ENCODE data around the gene HEXIM2.

Gene HEXIM2

DNA sequence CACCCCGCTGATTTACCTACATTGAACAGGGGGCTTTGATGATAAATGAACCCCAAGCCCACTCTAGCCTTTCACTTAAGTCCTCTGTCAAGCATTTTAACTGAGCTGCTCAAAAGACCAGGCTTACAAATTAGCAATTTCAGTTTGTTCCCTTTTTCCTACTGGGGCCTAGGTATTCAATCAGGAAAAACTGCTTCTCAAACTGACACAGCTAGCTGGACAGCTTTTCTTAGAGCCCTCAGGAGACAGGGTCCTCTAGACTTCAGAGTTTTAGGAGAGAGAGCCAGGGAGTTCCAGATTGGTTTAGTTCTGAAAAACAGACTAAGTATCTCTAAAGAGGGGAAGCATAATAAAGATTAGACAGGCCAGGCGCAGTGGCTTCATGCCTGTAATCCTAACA is 6.2 kb upstream of the HEXIM2 start:
- Histone ChIP-seq H3K4me3 (ENCODE audit: low read length in 2 of 2) (no peak overlapping the region), H3K27ac (ENCODE audit: low read length) (no peak overlapping the region), H3K9me3 (ENCODE audit: control insufficient read depth in 2 of 2, low read length in 2 of 2) (no peaks in the 10 kb centered on the region), H3K27me3 (ENCODE audit: control insufficient read depth in 1 of 2, insufficient read depth in 2 of 2, low read length in 2 of 2) (no peaks in the 10 kb centered on the region), H3K9ac (ENCODE audit: low read length in 2 of 2) (peak overlapping the region in 1 of 2 donors; percentile 21), H3K4me1 (ENCODE audit: control insufficient read depth, insufficient read depth, low read length) (peaks cover 28% of the 10 kb centered on the region), H3K36me3 (ENCODE audit: control insufficient read depth in 2 of 2, insufficient read depth in 2 of 2, low read length in 2 of 2) (no peaks in the 10 kb centered on the region)

DNA sequence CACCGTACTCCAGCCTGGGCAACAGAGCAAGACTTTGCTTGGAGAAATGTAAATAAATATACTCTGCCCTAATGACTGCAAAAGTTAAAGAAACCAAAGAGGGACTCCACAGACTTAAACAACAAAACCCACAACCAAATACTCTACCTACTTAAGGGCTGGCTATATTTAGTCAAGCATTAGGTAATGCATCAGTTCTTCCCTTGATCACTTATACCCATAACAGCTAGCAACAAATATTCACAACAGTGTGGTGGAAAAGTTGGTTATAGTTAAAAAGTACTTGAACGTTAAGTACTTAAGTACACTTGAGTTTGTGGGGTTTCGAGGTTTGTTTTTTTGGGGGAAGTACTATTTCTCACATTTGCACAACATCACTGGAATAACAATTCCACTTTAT is 5.4 kb upstream of the HEXIM2 start:
- Histone ChIP-seq H3K27me3 (ENCODE audit: control insufficient read depth in 1 of 2, insufficient read depth in 2 of 2, low read length in 2 of 2) (no peaks in the 10 kb centered on the region), H3K27ac (ENCODE audit: low read length) (no peak overlapping the region), H3K9ac (ENCODE audit: low read length in 2 of 2) (no peak overlapping the region), H3K9me3 (ENCODE audit: control insufficient read depth in 2 of 2, low read length in 2 of 2) (no peaks in the 10 kb centered on the region), H3K4me1 (ENCODE audit: control insufficient read depth, insufficient read depth, low read length) (peaks cover 25% of the 10 kb centered on the region), H3K4me3 (ENCODE audit: low read length in 2 of 2) (no peak overlapping the region), H3K36me3 (ENCODE audit: control insufficient read depth in 2 of 2, insufficient read depth in 2 of 2, low read length in 2 of 2) (no peaks in the 10 kb centered on the region)

- Histone ChIP-seq H3K27me3 (ENCODE audit: control insufficient read depth in 1 of 2, insufficient read depth in 2 of 2, low read length in 2 of 2) (no peaks in the 10 kb centered on the region), H3K4me3 (ENCODE audit: low read length in 2 of 2) (peak overlapping the region; percentile 85 to 98)
These were observed 1.0 kb upstream of the HEXIM2 start for GRCh38 chr17:45160447-45161287.

GRCh38 chr17:45162025-45162687 is 481 bp downstream of the HEXIM2 start:
- Histone ChIP-seq H3K27ac (ENCODE audit: low read length) (peak overlapping the region; percentile 62), H3K4me1 (ENCODE audit: control insufficient read depth, insufficient read depth, low read length) (peaks cover 27% of the 10 kb centered on the region), H3K36me3 (ENCODE audit: control insufficient read depth in 2 of 2, insufficient read depth in 2 of 2, low read length in 2 of 2) (peaks cover 0 to 4% of the 10 kb centered on the region in 2 donors)

More at GRCh38 chr17:45160447-45161287, 1.0 kb upstream of the HEXIM2 start:
- H3K36me3 ChIP-seq (ENCODE audit: control insufficient read depth in 2 of 2, insufficient read depth in 2 of 2, low read length in 2 of 2) = peaks cover 0 to 4% of the 10 kb centered on the region in 2 donors
- H3K4me1 ChIP-seq (ENCODE audit: control insufficient read depth, insufficient read depth, low read length) = peaks cover 27% of the 10 kb centered on the region
- peak overlapping the region; percentile 100 for H3K27ac ChIP-seq (ENCODE audit: low read length)
- no peaks in the 10 kb centered on the region for H3K9me3 ChIP-seq (ENCODE audit: control insufficient read depth in 2 of 2, low read length in 2 of 2)
- peak overlapping the region; percentile 96 to 99 for H3K9ac ChIP-seq (ENCODE audit: low read length in 2 of 2)

DNA sequence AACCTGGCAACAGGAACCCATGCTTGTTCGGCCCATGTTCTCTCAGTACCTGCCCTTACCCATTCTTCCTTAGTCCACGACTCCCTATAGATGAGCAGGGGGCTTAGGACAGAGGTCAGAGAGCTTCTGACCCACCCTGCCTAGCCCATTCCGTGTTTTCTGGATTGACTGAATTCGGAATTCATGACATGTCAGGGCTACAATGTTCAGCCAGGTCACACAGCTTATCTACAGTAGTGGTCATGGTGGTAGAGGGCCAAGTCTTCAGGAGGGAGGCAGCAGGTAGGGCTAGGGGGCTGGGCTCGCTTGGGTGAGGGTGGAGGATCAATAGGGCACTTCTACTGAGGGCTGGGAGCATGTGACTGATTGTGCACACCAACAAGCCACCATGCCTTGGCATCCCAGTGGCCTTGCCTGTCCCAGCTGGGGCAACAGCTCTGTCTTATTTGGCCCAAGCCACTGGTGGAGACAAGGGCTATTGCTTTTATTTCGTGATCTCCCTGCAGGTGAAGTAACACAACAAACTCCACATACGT is 3.1 kb downstream of the HEXIM2 start:
- no peaks in the 10 kb centered on the region for H3K27me3 ChIP-seq (ENCODE audit: control insufficient read depth in 1 of 2, insufficient read depth in 2 of 2, low read length in 2 of 2)
- H3K9me3 ChIP-seq (ENCODE audit: control insufficient read depth in 2 of 2, low read length in 2 of 2) = no peaks in the 10 kb centered on the region
- no peak overlapping the region for H3K9ac ChIP-seq (ENCODE audit: low read length in 2 of 2)
- H3K4me3 ChIP-seq (ENCODE audit: low read length in 2 of 2) = no peak overlapping the region
- peaks cover 0 to 4% of the 10 kb centered on the region in 2 donors for H3K36me3 ChIP-seq (ENCODE audit: control insufficient read depth in 2 of 2, insufficient read depth in 2 of 2, low read length in 2 of 2)
- H3K27ac ChIP-seq (ENCODE audit: low read length) = no peak overlapping the region
- H3K4me1 ChIP-seq (ENCODE audit: control insufficient read depth, insufficient read depth, low read length) = peaks cover 15% of the 10 kb centered on the region

More at GRCh38 chr17:45162025-45162687, 481 bp downstream of the HEXIM2 start:
- Histone ChIP-seq H3K4me3 (ENCODE audit: low read length in 2 of 2) (peak overlapping the region; percentile 48 to 98), H3K9me3 (ENCODE audit: control insufficient read depth in 2 of 2, low read length in 2 of 2) (no peaks in the 10 kb centered on the region), H3K27me3 (ENCODE audit: control insufficient read depth in 1 of 2, insufficient read depth in 2 of 2, low read length in 2 of 2) (no peaks in the 10 kb centered on the region), H3K9ac (ENCODE audit: low read length in 2 of 2) (peak overlapping the region; percentile 1 to 62)

GRCh38 chr17:45168991-45169752 is 7.5 kb downstream of the HEXIM2 start:
- Histone ChIP-seq H3K4me1 (ENCODE audit: control insufficient read depth, insufficient read depth, low read length) (peaks cover 33% of the 10 kb centered on the region), H3K9ac (ENCODE audit: low read length in 2 of 2) (no peak overlapping the region), H3K4me3 (ENCODE audit: low read length in 2 of 2) (no peak overlapping the region), H3K27ac (ENCODE audit: low read length) (peak overlapping the region; percentile 94), H3K9me3 (ENCODE audit: control insufficient read depth in 2 of 2, low read length in 2 of 2) (no peaks in the 10 kb centered on the region), H3K27me3 (ENCODE audit: control insufficient read depth in 1 of 2, insufficient read depth in 2 of 2, low read length in 2 of 2) (no peaks in the 10 kb centered on the region), H3K36me3 (ENCODE audit: control insufficient read depth in 2 of 2, insufficient read depth in 2 of 2, low read length in 2 of 2) (peaks cover 0 to 4% of the 10 kb centered on the region in 2 donors)

DNA sequence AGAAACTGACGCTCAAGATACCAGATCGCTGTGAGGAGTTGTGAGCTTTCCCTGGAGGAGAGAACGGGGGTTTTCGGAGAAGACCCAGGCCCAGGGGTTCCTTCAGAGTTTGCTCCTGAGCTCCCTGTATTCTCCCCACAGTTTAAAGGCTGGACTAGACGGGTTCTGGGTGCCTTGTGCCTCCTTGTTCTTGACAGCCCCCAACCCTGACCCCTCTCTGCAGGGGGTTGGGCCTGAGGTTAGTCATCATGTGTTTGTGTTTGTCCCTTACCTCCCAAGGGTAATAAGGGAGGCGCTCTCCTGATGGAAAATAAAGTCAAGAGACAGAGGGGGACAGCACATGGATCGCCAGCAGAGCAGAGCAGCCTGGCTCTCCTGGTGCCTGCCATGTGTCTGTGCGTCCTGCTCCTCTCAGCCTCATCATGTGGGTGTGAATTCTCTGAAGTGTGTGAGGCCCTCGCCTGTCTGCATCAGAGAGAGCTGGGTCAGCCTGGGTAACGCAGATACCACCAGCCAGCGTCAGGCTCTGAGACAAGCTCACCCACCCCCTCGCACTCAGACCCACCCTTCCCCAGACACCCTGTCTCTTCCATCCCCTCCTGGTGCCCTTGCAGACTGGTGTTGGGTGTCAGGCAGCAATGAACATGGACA is 8.7 kb downstream of the HEXIM2 start:
- H3K9ac ChIP-seq (ENCODE audit: low read length in 2 of 2) = peak overlapping the region; percentile 51 to 60
- H3K27me3 ChIP-seq (ENCODE audit: control insufficient read depth in 1 of 2, insufficient read depth in 2 of 2, low read length in 2 of 2) = no peaks in the 10 kb centered on the region
- no peaks in the 10 kb centered on the region for H3K9me3 ChIP-seq (ENCODE audit: control insufficient read depth in 2 of 2, low read length in 2 of 2)
- H3K4me1 ChIP-seq (ENCODE audit: control insufficient read depth, insufficient read depth, low read length) = peaks cover 33% of the 10 kb centered on the region
- peak overlapping the region; percentile 94 for H3K27ac ChIP-seq (ENCODE audit: low read length)
- H3K36me3 ChIP-seq (ENCODE audit: control insufficient read depth in 2 of 2, insufficient read depth in 2 of 2, low read length in 2 of 2) = no peaks in the 10 kb centered on the region
- H3K4me3 ChIP-seq (ENCODE audit: low read length in 2 of 2) = peak overlapping the region in 1 of 2 donors; percentile 67

DNA sequence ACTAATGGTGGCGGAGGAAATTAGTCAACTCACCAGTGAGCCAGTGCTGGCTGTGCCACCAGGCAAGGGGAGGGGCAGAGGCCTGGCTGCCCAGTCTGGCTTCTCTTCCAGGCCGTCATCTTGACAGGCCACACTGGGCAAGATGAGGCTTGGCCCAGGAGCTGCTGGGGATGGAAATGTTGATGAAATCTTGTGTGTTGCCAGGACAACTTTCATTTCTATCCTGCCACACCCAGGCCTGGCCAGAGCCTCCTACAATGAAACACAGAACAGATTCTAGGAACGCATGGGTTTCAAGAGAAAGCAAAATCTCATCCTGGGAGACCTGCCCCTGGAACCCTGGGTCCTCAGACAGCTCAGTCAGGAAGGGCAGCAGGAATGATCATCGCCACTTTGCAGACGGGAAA is 9.3 kb downstream of the HEXIM2 start:
- Histone ChIP-seq H3K4me3 (ENCODE audit: low read length in 2 of 2) (peak overlapping the region; percentile 59 to 67), H3K36me3 (ENCODE audit: control insufficient read depth in 2 of 2, insufficient read depth in 2 of 2, low read length in 2 of 2) (no peaks in the 10 kb centered on the region), H3K27ac (ENCODE audit: low read length) (peak overlapping the region; percentile 94), H3K9me3 (ENCODE audit: control insufficient read depth in 2 of 2, low read length in 2 of 2) (no peaks in the 10 kb centered on the region), H3K4me1 (ENCODE audit: control insufficient read depth, insufficient read depth, low read length) (peaks cover 33% of the 10 kb centered on the region), H3K9ac (ENCODE audit: low read length in 2 of 2) (peak overlapping the region; percentile 60 to 73), H3K27me3 (ENCODE audit: control insufficient read depth in 1 of 2, insufficient read depth in 2 of 2, low read length in 2 of 2) (no peaks in the 10 kb centered on the region)

- peak overlapping the region; percentile 94 for H3K27ac ChIP-seq (ENCODE audit: low read length)
- H3K9ac ChIP-seq (ENCODE audit: low read length in 2 of 2) = peak overlapping the region; percentile 60 to 73
- H3K9me3 ChIP-seq (ENCODE audit: control insufficient read depth in 2 of 2, low read length in 2 of 2) = no peaks in the 10 kb centered on the region
- H3K4me3 ChIP-seq (ENCODE audit: low read length in 2 of 2) = peak overlapping the region; percentile 59 to 67
- no peaks in the 10 kb centered on the region for H3K27me3 ChIP-seq (ENCODE audit: control insufficient read depth in 1 of 2, insufficient read depth in 2 of 2, low read length in 2 of 2)
- H3K36me3 ChIP-seq (ENCODE audit: control insufficient read depth in 2 of 2, insufficient read depth in 2 of 2, low read length in 2 of 2) = no peaks in the 10 kb centered on the region
- peaks cover 33% of the 10 kb centered on the region for H3K4me1 ChIP-seq (ENCODE audit: control insufficient read depth, insufficient read depth, low read length)
These were observed 9.9 kb downstream of the HEXIM2 start for GRCh38 chr17:45171338-45172231.

Data from stomach smooth muscle (tissue), 2 donors.